HG02798 (cell line): ENCODE data around the gene MBNL2.

Source experiments
- ATAC-seq: cut with Tn5 transposase; IDR thresholded peaks from one replicate; pipeline ENCODE4 v1.9.1; 2021; ENCODE audit warnings: mild to moderate bottlenecking; ENCODE audit not compliant: unreplicated experiment, poor library complexity

MBNL2 gene

GRCh38 chr13:97317933-97318332, 95.8 kb downstream of the MBNL2 start:
- no peak for ATAC-seq

- no peak for ATAC-seq
Observed at GRCh38 chr13:97318532-97318931, 96.4 kb downstream of the MBNL2 start.

GRCh38 chr13:97319113-97319720, 97.1 kb downstream of the MBNL2 start:
- ATAC-seq: no peak

GRCh38 chr13:97321101-97321500, 99.0 kb downstream of the MBNL2 start:
- no peak for ATAC-seq

- no peak for ATAC-seq
Observed at GRCh38 chr13:97321616-97322321, 99.6 kb downstream of the MBNL2 start.

- no peak for ATAC-seq
Observed at GRCh38 chr13:97322740-97323342, 100.7 kb downstream of the MBNL2 start.

- ATAC-seq: no peak
Observed at GRCh38 chr13:97324115-97324514, 102.0 kb downstream of the MBNL2 start.

- no peak for ATAC-seq
Observed at GRCh38 chr13:97325738-97326137, 103.6 kb downstream of the MBNL2 start.

- no peak for ATAC-seq
Observed at GRCh38 chr13:97327086-97327485, 105.0 kb downstream of the MBNL2 start.

- ATAC-seq: no peak
Observed at GRCh38 chr13:97327506-97328221, 105.5 kb downstream of the MBNL2 start.

GRCh38 chr13:97328222-97328790, 106.2 kb downstream of the MBNL2 start:
- no peak for ATAC-seq

GRCh38 chr13:97329331-97329730, 107.2 kb downstream of the MBNL2 start:
- no peak for ATAC-seq

GRCh38 chr13:97330448-97330847, 108.3 kb downstream of the MBNL2 start:
- no peak for ATAC-seq

GRCh38 chr13:97332742-97333141, 110.6 kb downstream of the MBNL2 start:
- no peak for ATAC-seq

GRCh38 chr13:97333983-97334382, 111.8 kb downstream of the MBNL2 start:
- ATAC-seq: no peak

- no peak for ATAC-seq
Observed at GRCh38 chr13:97334690-97335089, 112.6 kb downstream of the MBNL2 start.

- ATAC-seq: no peak
Observed at GRCh38 chr13:97335488-97336134, 113.5 kb downstream of the MBNL2 start.

- no peak for ATAC-seq
Observed at GRCh38 chr13:97337985-97338499, 115.9 kb downstream of the MBNL2 start.

GRCh38 chr13:97338571-97338970, 116.4 kb downstream of the MBNL2 start:
- ATAC-seq: no peak
